ENCODE results near the gene HNRNPA0.

Gene HNRNPA0

DNA sequence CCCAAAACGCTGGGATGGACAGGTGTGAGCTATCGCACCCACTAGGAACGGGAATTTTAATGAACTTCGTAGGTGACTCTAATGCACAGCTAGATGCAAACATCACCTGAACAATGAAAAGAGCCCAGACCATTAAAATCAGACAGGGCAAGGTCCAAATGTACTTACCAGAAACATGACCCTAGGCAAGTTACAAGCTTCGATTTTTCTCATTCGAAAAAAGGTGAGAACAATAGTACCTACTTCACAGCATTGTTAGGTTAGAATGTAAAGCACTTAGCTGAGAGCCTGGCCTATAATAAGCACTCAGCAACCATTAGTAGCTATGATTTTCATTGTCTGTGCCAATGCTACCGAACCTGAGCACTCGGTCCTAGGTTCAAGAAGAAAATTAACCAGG, 12.4 kb downstream of the HNRNPA0 start:
- H3K4me3 ChIP-seq (ENCODE audit: low read depth, low read length) = no peak overlapping the region
- no peak for DNase-seq (ENCODE audit: low read depth)
- TF ChIP-seq, protein P1, sequence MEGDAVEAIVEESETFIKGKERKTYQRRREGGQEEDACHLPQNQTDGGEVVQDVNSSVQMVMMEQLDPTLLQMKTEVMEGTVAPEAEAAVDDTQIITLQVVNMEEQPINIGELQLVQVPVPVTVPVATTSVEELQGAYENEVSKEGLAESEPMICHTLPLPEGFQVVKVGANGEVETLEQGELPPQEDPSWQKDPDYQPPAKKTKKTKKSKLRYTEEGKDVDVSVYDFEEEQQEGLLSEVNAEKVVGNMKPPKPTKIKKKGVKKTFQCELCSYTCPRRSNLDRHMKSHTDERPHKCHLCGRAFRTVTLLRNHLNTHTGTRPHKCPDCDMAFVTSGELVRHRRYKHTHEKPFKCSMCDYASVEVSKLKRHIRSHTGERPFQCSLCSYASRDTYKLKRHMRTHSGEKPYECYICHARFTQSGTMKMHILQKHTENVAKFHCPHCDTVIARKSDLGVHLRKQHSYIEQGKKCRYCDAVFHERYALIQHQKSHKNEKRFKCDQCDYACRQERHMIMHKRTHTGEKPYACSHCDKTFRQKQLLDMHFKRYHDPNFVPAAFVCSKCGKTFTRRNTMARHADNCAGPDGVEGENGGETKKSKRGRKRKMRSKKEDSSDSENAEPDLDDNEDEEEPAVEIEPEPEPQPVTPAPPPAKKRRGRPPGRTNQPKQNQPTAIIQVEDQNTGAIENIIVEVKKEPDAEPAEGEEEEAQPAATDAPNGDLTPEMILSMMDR (IDR thresholded peaks at IDR 0.05; ENCODE audit: insufficient read depth, low read depth, low read length, missing control alignments) = no peak

DNA sequence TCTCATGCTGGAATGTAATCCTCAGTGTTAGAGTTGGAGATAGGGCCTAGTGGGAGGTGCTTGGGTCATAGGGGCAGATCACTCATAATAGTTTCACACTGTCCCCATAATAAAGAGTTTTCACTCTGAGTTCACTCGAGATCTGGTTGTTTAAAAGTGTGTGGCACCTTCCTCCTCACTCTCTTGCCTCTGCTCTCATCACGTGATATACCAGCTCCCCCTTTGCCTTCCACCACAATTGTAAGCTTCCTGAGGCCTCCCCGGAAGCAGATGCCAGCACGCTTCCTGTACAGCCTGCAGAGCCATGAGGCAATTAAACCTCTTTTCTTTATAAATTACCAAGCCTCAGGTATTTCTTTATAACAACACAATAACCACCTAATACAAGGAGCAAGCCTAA, 14.4 kb downstream of the HNRNPA0 start:
- DNase-seq (ENCODE audit: low read depth) = no peak
- TF ChIP-seq, protein P1 (IDR thresholded peaks at IDR 0.05; ENCODE audit: insufficient read depth, low read depth, low read length, missing control alignments) = no peak
- H3K4me3 ChIP-seq (ENCODE audit: low read depth, low read length) = no peak overlapping the region

DNA sequence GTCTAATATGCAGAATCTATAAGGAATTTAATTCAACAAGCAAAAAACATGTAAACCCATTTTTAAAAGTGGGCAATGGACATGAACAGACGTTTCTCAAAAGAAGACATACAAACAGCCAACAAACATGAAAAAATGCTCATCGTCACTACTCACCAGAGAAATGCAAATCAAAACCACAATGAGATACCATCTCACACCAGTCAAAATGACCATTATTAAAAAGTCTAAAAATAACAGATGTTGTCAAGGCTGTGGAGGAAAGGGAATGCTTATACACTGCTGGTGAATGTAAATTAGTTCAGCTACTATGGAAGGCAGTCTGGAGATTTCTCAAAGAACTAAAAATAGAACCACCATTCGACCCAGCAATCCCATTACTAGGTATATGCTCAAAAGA, 15.2 kb downstream of the HNRNPA0 start:
- TF ChIP-seq, protein P1 (IDR thresholded peaks at IDR 0.05; ENCODE audit: insufficient read depth, low read depth, low read length, missing control alignments) = no peak
- no peak overlapping the region for H3K4me3 ChIP-seq (ENCODE audit: low read depth, low read length)
- DNase-seq (ENCODE audit: low read depth) = no peak

DNA sequence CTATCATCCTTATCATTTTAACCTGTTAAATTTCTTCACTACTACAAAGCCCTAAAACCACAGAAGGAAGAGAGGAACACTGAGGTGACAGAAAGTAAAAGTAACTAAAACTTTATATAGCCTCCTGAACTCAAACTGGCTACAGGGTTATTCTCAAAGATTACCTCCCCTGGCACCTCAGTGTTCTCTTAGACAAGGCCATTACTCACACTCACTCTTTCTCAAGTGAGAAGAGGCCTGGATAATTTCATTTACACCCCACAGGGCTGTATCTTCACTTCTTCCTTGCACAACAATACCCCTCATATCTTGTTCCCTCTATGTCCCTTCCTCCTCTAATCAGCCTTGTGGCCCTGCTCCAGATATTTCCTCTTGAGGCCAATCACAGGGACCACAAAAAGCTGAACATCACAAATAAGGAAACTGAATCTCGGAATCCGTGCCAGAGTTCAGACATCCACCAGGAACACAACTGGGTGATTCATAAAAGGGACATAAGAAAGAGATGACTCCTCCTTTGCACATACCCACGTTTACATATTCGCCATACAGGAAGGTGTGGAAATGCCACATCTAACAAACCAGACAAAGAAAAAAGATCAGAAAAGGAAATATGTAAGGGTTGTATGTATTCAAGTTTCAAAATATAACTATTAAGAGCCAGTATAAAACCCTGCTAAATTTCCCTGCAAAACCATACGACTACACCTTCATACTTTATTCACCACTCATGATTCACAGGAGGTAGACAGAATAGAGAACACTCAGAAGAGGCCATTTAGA, 16.6 kb downstream of the HNRNPA0 start:
- TF ChIP-seq, protein P1 (IDR thresholded peaks at IDR 0.05; ENCODE audit: insufficient read depth, low read depth, low read length, missing control alignments) = no peak
- DNase-seq (ENCODE audit: low read depth) = peak; percentile 32
- H3K4me3 ChIP-seq (ENCODE audit: low read depth, low read length) = no peak overlapping the region

DNA sequence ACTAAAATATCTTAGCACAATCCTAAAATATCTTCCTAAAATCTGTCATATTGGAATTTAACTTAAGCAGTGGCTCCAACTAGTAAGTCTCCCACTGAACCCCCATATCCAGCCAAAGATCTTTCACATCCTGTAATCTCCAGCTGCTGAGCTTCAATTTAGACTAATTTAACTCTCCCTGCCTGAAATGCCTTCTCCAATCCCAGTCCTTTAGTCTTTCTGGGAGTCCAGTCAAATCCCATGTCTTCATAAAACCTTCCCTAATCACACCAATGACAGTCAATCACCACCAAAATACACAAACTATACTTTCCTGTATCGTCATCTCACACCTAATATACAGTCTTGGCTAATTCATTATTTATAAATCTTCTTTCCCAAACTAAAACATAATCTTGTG, 17.7 kb downstream of the HNRNPA0 start:
- no peak for DNase-seq (ENCODE audit: low read depth)
- TF ChIP-seq, protein P1 (IDR thresholded peaks at IDR 0.05; ENCODE audit: insufficient read depth, low read depth, low read length, missing control alignments) = no peak
- no peak overlapping the region for H3K4me3 ChIP-seq (ENCODE audit: low read depth, low read length)

DNA sequence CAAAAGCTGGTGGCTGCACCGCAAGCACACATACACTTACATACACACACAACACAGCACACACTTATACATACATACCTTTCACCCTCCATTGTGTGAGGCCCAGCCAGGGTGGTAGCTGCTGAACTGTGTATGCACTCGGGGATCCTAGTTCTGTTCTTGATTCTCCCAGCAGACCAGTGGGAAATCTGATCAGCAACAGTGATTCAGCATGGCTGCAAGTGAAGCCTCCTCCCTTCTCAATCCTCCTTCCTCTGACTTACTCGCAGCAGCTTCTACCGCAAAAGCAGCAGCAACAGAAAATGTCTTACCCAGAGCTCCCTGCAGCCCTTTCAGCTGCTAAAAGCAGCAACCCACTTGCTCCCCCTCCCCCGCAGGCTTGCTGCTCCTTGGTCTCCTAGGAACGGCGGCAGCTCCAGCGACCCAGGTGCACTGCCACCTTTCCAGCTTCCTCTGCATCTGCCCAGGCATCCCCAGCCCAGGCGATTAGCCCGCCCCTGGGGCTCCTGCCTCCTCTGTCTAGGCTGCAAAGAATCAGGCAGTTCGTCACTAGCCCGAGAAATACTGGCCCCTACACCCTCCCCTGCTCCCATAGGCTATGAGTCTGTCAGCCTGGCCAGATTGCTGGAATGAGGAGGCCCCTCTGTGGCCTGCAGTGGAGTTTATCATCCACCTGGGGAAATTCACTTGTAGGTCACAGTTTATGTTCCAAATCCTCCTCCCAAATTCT, 18.4 kb downstream of the HNRNPA0 start, which contains the start of gene KLHL3:
Gene KLHL3 (minus strand): TSS at position 535 of the 730 bp plus-strand sequence. CDS start 443 bp downstream, at position 92.
- DNase-seq (ENCODE audit: low read depth) = peak; percentile 45
- peak within 1 kb of the TSS; percentile 33 for H3K4me3 ChIP-seq (ENCODE audit: low read depth, low read length)

More for the DNA sequence above, 18.4 kb downstream of the HNRNPA0 start, which contains the start of gene KLHL3:
- TF ChIP-seq, protein P1 (IDR thresholded peaks at IDR 0.05; ENCODE audit: insufficient read depth, low read depth, low read length, missing control alignments) = no peak
